Fibroblast of lung (primary cell): Measurements from ENCODE around the gene ROPN1L. TPM values are rescaled to one million over a fixed set of nuclear protein-coding genes. Genes with fewer than 3 reads are reported as not detected.

Source experiments
- DNase-seq, 2 donors: peaks; one replicate each; pipeline versions ENCODE4 v3.0.0 to v3.0.0-alpha.2; 2010; ENCODE audit warnings: low read depth in 2 of 2
- H2AFZ ChIP-seq: 2 replicates; pipeline ENCODE4 v1.5.1; 2012; ENCODE audit warnings: low read length, control low read depth, inconsistent platforms
- H3K27ac ChIP-seq: 2 replicates; pipeline ENCODE4 v1.5.1; 2011; ENCODE audit warnings: low read length, control low read depth; ENCODE audit not compliant: insufficient read depth
- H3K27me3 ChIP-seq: 2 replicates; pipeline ENCODE4 v1.5.1; 2011; ENCODE audit warnings: mild to moderate bottlenecking, low read length; ENCODE audit not compliant: control insufficient read depth, insufficient read depth
- H3K36me3 ChIP-seq: 2 replicates; pipeline ENCODE4 v1.5.1; 2011; ENCODE audit warnings: low read length; ENCODE audit not compliant: control insufficient read depth, insufficient read depth
- H3K4me1 ChIP-seq: 2 replicates; pipeline ENCODE4 v1.5.1; 2011; ENCODE audit warnings: low read length; ENCODE audit not compliant: control insufficient read depth, insufficient read depth; ENCODE audit errors: extremely low read depth
- H3K4me2 ChIP-seq: 2 replicates; pipeline ENCODE4 v1.5.1; 2011; ENCODE audit warnings: low read length, control low read depth; ENCODE audit not compliant: insufficient read depth; ENCODE audit errors: extremely low read depth
- H3K4me3 ChIP-seq, 4 experiments: fragments of 200-600 bp in 1 of 4; sonication (generic) in 1 of 4; replicated peaks in 1 of 4; 2 replicates each; pipeline ENCODE4 v1.5.1; 2011 to 2016; ENCODE audit warnings: low read length in 4 of 4, low read depth in 3 of 4, mild to moderate bottlenecking in 3 of 4, control low read depth in 2 of 4, inconsistent platforms in 1 of 4, mixed read lengths in 1 of 4; ENCODE audit not compliant: insufficient read depth in 1 of 4; ENCODE audit errors: control extremely low read depth in 1 of 4
- H3K79me2 ChIP-seq: 2 replicates; pipeline ENCODE4 v1.5.1; 2012; ENCODE audit warnings: mild to moderate bottlenecking, low read length, inconsistent platforms; ENCODE audit not compliant: control insufficient read depth, insufficient read depth
- H3K9ac ChIP-seq: 2 replicates; pipeline ENCODE4 v1.5.1; 2011; ENCODE audit warnings: mild to moderate bottlenecking, low read length, control low read depth; ENCODE audit not compliant: insufficient read depth
- H3K9me3 ChIP-seq: 2 replicates; pipeline ENCODE4 v1.5.1; 2012; ENCODE audit warnings: low read depth, low read length; ENCODE audit not compliant: control insufficient read depth, insufficient read depth
- H4K20me1 ChIP-seq: 2 replicates; pipeline ENCODE4 v1.5.1; 2011; ENCODE audit warnings: low read length; ENCODE audit not compliant: control insufficient read depth, insufficient read depth; ENCODE audit errors: extremely low read depth
- CTCF ChIP-seq, 2 donors: IDR thresholded peaks in 1 of 2; conservative IDR thresholded peaks in 1 of 2; 1 replicate in 1 of 2; 2 replicates in 1 of 2; pipeline ENCODE4 v1.5.1; 2011 to 2012; ENCODE audit warnings: low read length in 2 of 2, control low read depth in 1 of 2, inconsistent platforms in 1 of 2, low read depth in 1 of 2, mild to moderate bottlenecking in 1 of 2
- EZH2 ChIP-seq: IDR thresholded peaks from 2 replicates; pipeline ENCODE4 v1.5.1; 2012; ENCODE audit warnings: low read length, control low read depth, mild to moderate bottlenecking; ENCODE audit errors: missing control alignments
- polyA plus RNA-seq, 2 donors: library from polyadenylated mRNA; depleted of rRNA in 1 of 2; stranded (reverse) in 1 of 2; unstranded in 1 of 2; fragments of >200 nt; gene quantifications; 2 replicates each; pipeline ENCODE4 v1.2.1, GENCODE V29; 2011 to 2012; ENCODE audit warnings: missing spikeins in 1 of 2
- total RNA-seq: library from RNA; depleted of rRNA; stranded (reverse); fragments of >200 nt; gene quantifications from 2 replicates; pipeline ENCODE4 v1.2.1, GENCODE V29; 2014

The ROPN1L gene
- total and polyA plus RNA-seq, 2 donors (not counting 1 experiment from before 2014, with no cell fraction given): 0.17 to 0.26 TPM

DNA sequence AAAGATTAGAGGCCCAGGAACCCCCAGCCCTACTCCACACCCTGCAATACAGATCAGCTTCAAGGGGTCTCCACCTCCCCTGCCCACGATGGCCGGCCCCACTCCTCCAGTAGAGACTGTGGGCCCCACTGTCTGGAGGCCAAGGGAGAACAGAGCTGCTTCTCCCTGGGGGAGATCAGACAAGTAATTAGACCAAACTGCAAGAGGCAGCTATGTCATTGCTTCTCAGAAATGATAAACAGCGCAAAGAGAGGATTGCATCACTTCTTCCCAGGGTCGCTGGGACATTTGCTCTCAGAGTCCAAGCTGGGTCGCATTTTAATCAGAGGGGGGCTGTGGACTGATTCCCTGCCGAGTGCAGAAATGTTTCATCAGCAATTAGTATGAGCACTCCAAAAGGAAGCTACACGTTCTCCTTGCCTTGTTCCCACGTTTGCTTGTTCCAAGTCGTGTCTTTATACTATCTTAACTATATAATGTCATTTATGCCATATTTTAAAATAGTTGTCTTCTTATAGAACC, 59.9 kb downstream of the ROPN1L start:
- H2AFZ ChIP-seq: no peak overlapping the region
- H3K79me2 ChIP-seq: no peaks in the 10 kb centered on the region
- DNase-seq: peak in 1 of 2 donors; percentile 40
- no peak for TF ChIP-seq EZH2
- no peak for TF ChIP-seq CTCF (conservative IDR thresholded peaks at IDR 0.05 in 1 of 2, IDR thresholded peaks at IDR 0.05 in 1 of 2; ENCODE audit: low read depth in 1 of 2, low read length in 2 of 2)
- no peaks in the 10 kb centered on the region for H3K36me3 ChIP-seq
- peaks cover 3% of the 10 kb centered on the region for H3K27me3 ChIP-seq
- H3K4me1 ChIP-seq: no peaks in the 10 kb centered on the region
- H3K9ac ChIP-seq: no peak overlapping the region
- no peak overlapping the region for H3K4me3 ChIP-seq
- no peak overlapping the region for H3K4me2 ChIP-seq
- no peak overlapping the region for H3K27ac ChIP-seq
- no peaks in the 10 kb centered on the region for H3K9me3 ChIP-seq
- no peaks in the 10 kb centered on the region for H4K20me1 ChIP-seq

DNA sequence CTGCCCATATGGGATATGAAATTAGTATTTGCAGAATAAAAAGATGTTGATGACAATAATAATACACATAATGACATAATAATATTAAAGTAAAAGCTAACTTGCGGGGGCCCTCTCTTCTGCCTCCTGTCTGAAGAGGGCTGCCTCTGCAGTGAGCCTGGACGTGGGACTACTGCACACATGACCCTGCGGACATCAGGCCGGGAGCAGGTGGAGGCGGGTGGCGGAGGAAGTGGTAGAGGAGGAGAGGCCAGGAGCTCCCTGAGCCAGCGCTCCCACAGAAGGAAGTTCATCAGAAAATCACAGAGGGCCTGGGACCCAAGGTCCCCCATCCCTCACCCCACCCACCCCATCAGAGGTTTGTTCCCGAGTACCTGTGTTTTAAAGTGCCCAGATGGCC, 60.5 kb downstream of the ROPN1L start:
- TF ChIP-seq EZH2 (no peak), CTCF (conservative IDR thresholded peaks at IDR 0.05 in 1 of 2, IDR thresholded peaks at IDR 0.05 in 1 of 2; ENCODE audit: low read depth in 1 of 2, low read length in 2 of 2) (no peak)
- H3K9me3 ChIP-seq: no peaks in the 10 kb centered on the region
- H2AFZ ChIP-seq: no peak overlapping the region
- H3K4me2 ChIP-seq: no peak overlapping the region
- no peaks in the 10 kb centered on the region for H3K4me1 ChIP-seq
- DNase-seq: no peak
- H3K79me2 ChIP-seq: no peaks in the 10 kb centered on the region
- no peak overlapping the region for H3K27ac ChIP-seq
- no peaks in the 10 kb centered on the region for H3K36me3 ChIP-seq
- H3K4me3 ChIP-seq: no peak overlapping the region
- H4K20me1 ChIP-seq: no peaks in the 10 kb centered on the region
- no peak overlapping the region for H3K9ac ChIP-seq
- H3K27me3 ChIP-seq: peaks cover 3% of the 10 kb centered on the region

- no peak overlapping the region for H3K4me2 ChIP-seq
- H3K27ac ChIP-seq: no peak overlapping the region
- no peak for DNase-seq
- no peak for TF ChIP-seq EZH2
- no peak for TF ChIP-seq CTCF (conservative IDR thresholded peaks at IDR 0.05 in 1 of 2, IDR thresholded peaks at IDR 0.05 in 1 of 2; ENCODE audit: low read depth in 1 of 2, low read length in 2 of 2)
- H3K79me2 ChIP-seq: no peaks in the 10 kb centered on the region
- H3K9ac ChIP-seq: no peak overlapping the region
- H2AFZ ChIP-seq: no peak overlapping the region
- H3K4me3 ChIP-seq: no peak overlapping the region
- no peaks in the 10 kb centered on the region for H4K20me1 ChIP-seq
- no peaks in the 10 kb centered on the region for H3K36me3 ChIP-seq
- peaks cover under 1% of the 10 kb centered on the region for H3K27me3 ChIP-seq
- H3K9me3 ChIP-seq: no peaks in the 10 kb centered on the region
- H3K4me1 ChIP-seq: peaks cover under 1% of the 10 kb centered on the region
Measured at GRCh38 chr5:10502578-10502977, 60.9 kb downstream of the ROPN1L start.
